Bronchus fibroblast of lung (primary cell): ENCODE results near the gene YES1. TPM values are rescaled to one million over a fixed set of nuclear protein-coding genes. Genes with fewer than 3 reads are reported as not detected.

Source experiments
- total RNA-seq: library from RNA; depleted of rRNA; stranded (reverse); fragments of >200 nt; gene quantifications from 2 replicates; pipeline ENCODE4 v1.2.3, GENCODE V29; 2015

YES1 gene
- total RNA-seq, result 103 and 111 TPM in 2 replicates

GRCh38 chr18:811892-812375 is at the start of gene YES1:
Gene YES1 (minus strand): TSS chr18:812242. CDS start chr18:756827, 55,415 bp downstream.

GRCh38 chr18:712401-713134 is 99.5 kb downstream of the YES1 start, which contains the start of gene ENOSF1:
Gene ENOSF1 (minus strand): TSS chr18:712630. CDS start chr18:712587, 43 bp downstream.

Other genes starting within 250 kb of the YES1 start
- gene CETN1, start 231.9 kb downstream of the YES1 start, total RNA-seq, result not detected in 2 replicates
- gene CLUL1, start 215.3 kb downstream of the YES1 start, total RNA-seq, result not detected in 2 replicates
- gene TYMS, start 154.6 kb downstream of the YES1 start, total RNA-seq, result 80.9 and 96.5 TPM in 2 replicates
- gene ENOSF1, start 99.6 kb downstream of the YES1 start, total RNA-seq, result 16.1 and 16.3 TPM in 2 replicates
- 0.34 TPM in 1 of 2 replicates, not detected in the other for gene ADCYAP1, start 92.6 kb upstream of the YES1 start, total RNA-seq